Liver (tissue), 9 donors: Measurements from ENCODE around the gene TTYH3. TPM values are rescaled to one million over a fixed set of nuclear protein-coding genes. Genes with fewer than 3 reads are reported as not detected.
"Not testable (repeated sequence)": the region's sequence is repeated elsewhere in the genome, so short reads cannot be mapped to it uniquely, and the experiment has no call there.

ENCODE experiments used
- DNase-seq: peaks from one replicate; pipeline ENCODE4 v3.0.0-alpha.2; 2017; ENCODE audit warnings: low spot score
- H3K27ac ChIP-seq, 2 donors: one replicate each; pipeline ENCODE4 v1.7.0; 2013; ENCODE audit warnings: inconsistent platforms in 2 of 2, low read length in 2 of 2, control low read depth in 1 of 2, low read depth in 1 of 2, mild to moderate bottlenecking in 1 of 2
- H3K27me3 ChIP-seq, 4 donors: one replicate each; pipeline versions ENCODE4 v1.6.1 to v1.7.0; 2013; ENCODE audit warnings: low read length in 3 of 4, inconsistent platforms in 1 of 4, mild to moderate bottlenecking in 1 of 4, moderate library complexity in 1 of 4; ENCODE audit not compliant: control insufficient read depth in 4 of 4, insufficient read depth in 4 of 4
- H3K36me3 ChIP-seq, 4 donors: one replicate each; pipeline versions ENCODE4 v1.6.1 to v1.7.0; 2013; ENCODE audit warnings: low read length in 3 of 4, mild to moderate bottlenecking in 3 of 4, low read depth in 1 of 4, moderate library complexity in 1 of 4; ENCODE audit not compliant: control insufficient read depth in 4 of 4, insufficient read depth in 3 of 4
- H3K4me1 ChIP-seq, 4 donors: one replicate each; pipeline versions ENCODE4 v1.6.1 to v1.7.0; 2013; ENCODE audit warnings: low read length in 3 of 4, mild to moderate bottlenecking in 3 of 4, moderate library complexity in 1 of 4; ENCODE audit not compliant: control insufficient read depth in 4 of 4, insufficient read depth in 4 of 4
- H3K4me3 ChIP-seq, 3 donors: one replicate each; pipeline versions ENCODE4 v1.6.1 to v1.7.0; 2013; ENCODE audit warnings: low read length in 3 of 3, control low read depth in 1 of 3, low read depth in 1 of 3, mild to moderate bottlenecking in 1 of 3
- H3K9ac ChIP-seq, 2 donors: one replicate each; pipeline ENCODE4 v1.7.0; 2013; ENCODE audit warnings: low read length in 2 of 2, mild to moderate bottlenecking in 2 of 2, moderate library complexity in 2 of 2, control low read depth in 1 of 2, low read depth in 1 of 2
- H3K9me3 ChIP-seq, 4 donors: one replicate each; pipeline versions ENCODE4 v1.6.1 to v1.7.0; 2013; ENCODE audit warnings: low read length in 3 of 4; ENCODE audit not compliant: control insufficient read depth in 4 of 4
- EGR1 ChIP-seq, 2 donors: IDR thresholded peaks; 2 replicates each; pipeline ENCODE4 v1.6.1; 2016 to 2018; ENCODE audit warnings: antibody characterized with exemption in 2 of 2, low read depth in 2 of 2
- FOXA2 ChIP-seq: IDR thresholded peaks from 2 replicates; pipeline ENCODE4 v1.6.1; 2016; ENCODE audit warnings: antibody characterized with exemption
- HNF4A ChIP-seq, 2 donors: conservative IDR thresholded peaks; 2 replicates each; pipeline ENCODE4 v1.6.1; 2016; ENCODE audit warnings: antibody characterized with exemption in 2 of 2, mild to moderate bottlenecking in 2 of 2
- HNF4G ChIP-seq: IDR thresholded peaks from 2 replicates; pipeline ENCODE4 v1.6.1; 2016; ENCODE audit warnings: antibody characterized with exemption
- JUND ChIP-seq, 2 donors: IDR thresholded peaks; 2 replicates each; pipeline ENCODE4 v1.6.1; 2016; ENCODE audit warnings: antibody characterized with exemption in 2 of 2
- RAD21 ChIP-seq, 2 donors: IDR thresholded peaks; 2 replicates each; pipeline ENCODE4 v1.6.1; 2016; ENCODE audit warnings: antibody characterized with exemption in 2 of 2, mild to moderate bottlenecking in 2 of 2
- RXRA ChIP-seq, 2 donors: IDR thresholded peaks; 2 replicates each; pipeline ENCODE4 v1.6.1; 2017 to 2018; ENCODE audit warnings: antibody characterized with exemption in 2 of 2, mild to moderate bottlenecking in 1 of 2
- SP1 ChIP-seq: IDR thresholded peaks from 2 replicates; pipeline ENCODE4 v1.6.1; 2018; ENCODE audit warnings: antibody characterized with exemption, mild to moderate bottlenecking
- TAF1 ChIP-seq: conservative IDR thresholded peaks from 2 replicates; pipeline ENCODE4 v1.6.1; 2016; ENCODE audit warnings: antibody characterized with exemption, mild to moderate bottlenecking
- YY1 ChIP-seq: IDR thresholded peaks from 2 replicates; pipeline ENCODE4 v1.6.1; 2016; ENCODE audit warnings: antibody characterized with exemption, mild to moderate bottlenecking
- WGBS: extraction: QIAGEN DNeasy Blood & Tissue Kit; methylation state at CpG from one replicate; pipeline ENCODE4 v1.1.7; 2013; 5-methylcytosine and 5-hydroxymethylcytosine counted together
- polyA plus RNA-seq, 2 donors: library from polyadenylated mRNA; stranded (reverse) in 1 of 2; unstranded in 1 of 2; fragments of 200-250 nt in 1 of 2; fragments of >200 nt in 1 of 2; fragmentation: Nextera tagmentation in 1 of 2; extraction: Ambion mirVana in 1 of 2; gene quantifications; one replicate each; pipeline versions ENCODE4 v1.2.1 to v1.2.3, GENCODE V29; 2013 to 2015
- total RNA-seq, 2 donors: library from RNA; depleted of rRNA; stranded (reverse); fragments of >200 nt; gene quantifications; one replicate each; pipeline ENCODE4 v1.2.3, GENCODE V29; 2014
- TF ChIP-seq, protein P1 (sequence below): IDR thresholded peaks from 2 replicates; pipeline ENCODE4 v1.6.1; 2016; ENCODE audit warnings: antibody characterized with exemption, mild to moderate bottlenecking
- TF ChIP-seq, protein P2 (sequence below): fragments of 150-350 bp; IDR thresholded peaks from 2 replicates; pipeline ENCODE4 v1.5.1; 2017; ENCODE audit warnings: improper control_type of control experiment, low read depth, low read length; ENCODE audit not compliant: missing input control
- TF ChIP-seq, protein P3 (sequence below): IDR thresholded peaks from 2 replicates; pipeline ENCODE4 v1.6.1; 2016; ENCODE audit warnings: antibody characterized with exemption
- TF ChIP-seq, protein P4 (sequence below): IDR thresholded peaks from 2 replicates; pipeline ENCODE4 v1.6.1; 2016; ENCODE audit warnings: antibody characterized with exemption
- TF ChIP-seq, protein P5 (sequence below): IDR thresholded peaks from 2 replicates; pipeline ENCODE4 v1.6.1; 2016; ENCODE audit warnings: antibody characterized with exemption
- donor health status: healthy.
- donor health status: healthy.
- donor health status: healthy.
- donor health status: healthy.
- donor health status: healthy.

TTYH3 gene
- total and polyA plus RNA-seq, 4 donors, result 8.2 to 19.6 (median 17.4) TPM

DNA sequence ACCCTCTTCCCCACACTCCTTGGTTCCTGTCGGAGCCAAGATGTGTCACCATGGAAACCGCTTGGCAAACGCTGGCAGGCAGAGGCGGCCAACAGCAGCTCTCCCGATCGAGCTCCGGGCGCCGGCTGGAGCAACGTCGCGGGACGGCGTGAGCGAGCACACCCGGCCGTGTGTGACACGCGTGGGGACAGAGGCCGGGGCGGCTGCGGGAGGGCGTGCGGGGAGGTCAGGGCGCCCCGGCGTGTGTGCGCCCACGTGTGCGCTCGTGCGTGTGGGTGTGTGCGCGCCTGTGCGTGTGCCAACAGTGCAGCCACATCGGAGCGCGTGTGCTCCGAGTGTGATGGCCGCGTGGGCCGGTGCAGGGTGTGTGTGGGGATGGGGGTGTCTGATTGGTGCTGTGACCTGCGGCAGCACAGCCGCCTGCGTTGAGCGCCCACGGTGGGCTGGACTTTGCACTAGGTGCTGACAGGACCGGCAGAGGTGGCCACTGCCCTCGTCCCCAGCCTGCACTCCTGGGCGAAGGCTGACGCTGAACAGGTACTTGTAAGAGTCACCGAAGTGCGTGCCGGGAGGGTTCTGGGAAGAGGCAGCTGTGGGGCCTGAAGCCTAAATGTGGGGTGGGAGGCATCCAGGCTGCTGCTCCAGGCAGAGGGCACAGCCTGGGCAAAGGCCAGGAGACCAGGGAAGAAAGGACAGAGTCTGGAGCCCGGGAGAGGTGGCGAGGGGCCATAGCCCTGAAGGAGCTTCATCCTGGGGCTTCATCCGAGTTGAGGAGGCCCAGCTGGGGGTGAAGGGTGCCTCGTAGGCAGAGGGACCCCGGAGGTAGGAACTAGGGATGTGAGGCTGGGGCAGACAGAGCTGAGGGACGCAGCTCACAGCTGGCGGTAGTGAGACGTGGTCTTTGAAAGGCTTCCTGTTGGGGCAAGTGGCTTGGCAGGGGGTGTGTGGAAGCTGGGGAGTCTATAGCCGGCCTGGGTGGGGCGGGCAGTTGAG, 47.6 kb downstream of the TTYH3 start:
- not testable (repeated sequence) for H3K27ac ChIP-seq, H3K4me3 ChIP-seq, DNase-seq, H3K36me3 ChIP-seq, H3K9me3 ChIP-seq, H3K9ac ChIP-seq, H3K27me3 ChIP-seq, H3K4me1 ChIP-seq
- peak; percentile 2 to 58 for TF ChIP-seq HNF4A (conservative IDR thresholded peaks at IDR 0.05)
- peak in 1 of 2 donors; percentile 30 for TF ChIP-seq RXRA (IDR thresholded peaks at IDR 0.05)
- 66% methylated on average over 64 of the region's 64 CpGs for WGBS

DNA sequence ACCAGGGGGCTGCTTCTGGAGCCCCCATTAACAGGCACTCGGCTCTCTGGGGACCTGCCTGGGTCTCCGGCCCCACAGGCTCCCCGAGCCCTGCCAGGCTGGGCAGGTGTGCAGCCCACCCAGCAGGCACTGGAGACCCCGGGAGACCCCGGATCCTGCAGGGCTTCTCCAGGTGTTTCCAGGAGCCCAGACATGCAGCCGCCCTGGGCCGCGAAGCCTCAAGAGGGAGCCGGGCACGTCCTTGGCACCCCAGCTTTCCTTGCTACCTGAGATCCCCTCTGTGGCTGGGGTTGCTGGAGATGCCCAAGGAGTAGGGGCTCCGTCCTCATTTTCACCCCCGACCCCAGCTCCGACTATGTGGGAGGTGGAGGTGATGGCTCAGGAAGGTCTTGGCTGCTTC, 48.5 kb downstream of the TTYH3 start:
- Histone ChIP-seq H3K4me3 (no peak overlapping the region), H3K9me3 (no peaks in the 10 kb centered on the region), H3K27me3 (no peaks in the 10 kb centered on the region), H3K4me1 (peaks cover 0 to 3% (median 1%) of the 10 kb centered on the region in 4 donors), H3K36me3 (no peaks in the 10 kb centered on the region), H3K9ac (no peak overlapping the region), H3K27ac (no peak overlapping the region)
- TF ChIP-seq EGR1 (IDR thresholded peaks at IDR 0.05; ENCODE audit: low read depth in 2 of 2) (no peak), FOXA2 (no peak), YY1 (no peak), JUND (IDR thresholded peaks at IDR 0.05) (no peak), TAF1 (no peak), HNF4A (conservative IDR thresholded peaks at IDR 0.05) (no peak), RAD21 (IDR thresholded peaks at IDR 0.05) (no peak), HNF4G (no peak), SP1 (no peak)
- TF ChIP-seq, protein P1, sequence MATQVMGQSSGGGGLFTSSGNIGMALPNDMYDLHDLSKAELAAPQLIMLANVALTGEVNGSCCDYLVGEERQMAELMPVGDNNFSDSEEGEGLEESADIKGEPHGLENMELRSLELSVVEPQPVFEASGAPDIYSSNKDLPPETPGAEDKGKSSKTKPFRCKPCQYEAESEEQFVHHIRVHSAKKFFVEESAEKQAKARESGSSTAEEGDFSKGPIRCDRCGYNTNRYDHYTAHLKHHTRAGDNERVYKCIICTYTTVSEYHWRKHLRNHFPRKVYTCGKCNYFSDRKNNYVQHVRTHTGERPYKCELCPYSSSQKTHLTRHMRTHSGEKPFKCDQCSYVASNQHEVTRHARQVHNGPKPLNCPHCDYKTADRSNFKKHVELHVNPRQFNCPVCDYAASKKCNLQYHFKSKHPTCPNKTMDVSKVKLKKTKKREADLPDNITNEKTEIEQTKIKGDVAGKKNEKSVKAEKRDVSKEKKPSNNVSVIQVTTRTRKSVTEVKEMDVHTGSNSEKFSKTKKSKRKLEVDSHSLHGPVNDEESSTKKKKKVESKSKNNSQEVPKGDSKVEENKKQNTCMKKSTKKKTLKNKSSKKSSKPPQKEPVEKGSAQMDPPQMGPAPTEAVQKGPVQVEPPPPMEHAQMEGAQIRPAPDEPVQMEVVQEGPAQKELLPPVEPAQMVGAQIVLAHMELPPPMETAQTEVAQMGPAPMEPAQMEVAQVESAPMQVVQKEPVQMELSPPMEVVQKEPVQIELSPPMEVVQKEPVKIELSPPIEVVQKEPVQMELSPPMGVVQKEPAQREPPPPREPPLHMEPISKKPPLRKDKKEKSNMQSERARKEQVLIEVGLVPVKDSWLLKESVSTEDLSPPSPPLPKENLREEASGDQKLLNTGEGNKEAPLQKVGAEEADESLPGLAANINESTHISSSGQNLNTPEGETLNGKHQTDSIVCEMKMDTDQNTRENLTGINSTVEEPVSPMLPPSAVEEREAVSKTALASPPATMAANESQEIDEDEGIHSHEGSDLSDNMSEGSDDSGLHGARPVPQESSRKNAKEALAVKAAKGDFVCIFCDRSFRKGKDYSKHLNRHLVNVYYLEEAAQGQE, result no peak
- TF ChIP-seq, protein P2, sequence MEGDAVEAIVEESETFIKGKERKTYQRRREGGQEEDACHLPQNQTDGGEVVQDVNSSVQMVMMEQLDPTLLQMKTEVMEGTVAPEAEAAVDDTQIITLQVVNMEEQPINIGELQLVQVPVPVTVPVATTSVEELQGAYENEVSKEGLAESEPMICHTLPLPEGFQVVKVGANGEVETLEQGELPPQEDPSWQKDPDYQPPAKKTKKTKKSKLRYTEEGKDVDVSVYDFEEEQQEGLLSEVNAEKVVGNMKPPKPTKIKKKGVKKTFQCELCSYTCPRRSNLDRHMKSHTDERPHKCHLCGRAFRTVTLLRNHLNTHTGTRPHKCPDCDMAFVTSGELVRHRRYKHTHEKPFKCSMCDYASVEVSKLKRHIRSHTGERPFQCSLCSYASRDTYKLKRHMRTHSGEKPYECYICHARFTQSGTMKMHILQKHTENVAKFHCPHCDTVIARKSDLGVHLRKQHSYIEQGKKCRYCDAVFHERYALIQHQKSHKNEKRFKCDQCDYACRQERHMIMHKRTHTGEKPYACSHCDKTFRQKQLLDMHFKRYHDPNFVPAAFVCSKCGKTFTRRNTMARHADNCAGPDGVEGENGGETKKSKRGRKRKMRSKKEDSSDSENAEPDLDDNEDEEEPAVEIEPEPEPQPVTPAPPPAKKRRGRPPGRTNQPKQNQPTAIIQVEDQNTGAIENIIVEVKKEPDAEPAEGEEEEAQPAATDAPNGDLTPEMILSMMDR, result no peak
- TF ChIP-seq, protein P3, sequence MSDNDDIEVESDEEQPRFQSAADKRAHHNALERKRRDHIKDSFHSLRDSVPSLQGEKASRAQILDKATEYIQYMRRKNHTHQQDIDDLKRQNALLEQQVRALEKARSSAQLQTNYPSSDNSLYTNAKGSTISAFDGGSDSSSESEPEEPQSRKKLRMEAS, result no peak
- TF ChIP-seq, protein P4, sequence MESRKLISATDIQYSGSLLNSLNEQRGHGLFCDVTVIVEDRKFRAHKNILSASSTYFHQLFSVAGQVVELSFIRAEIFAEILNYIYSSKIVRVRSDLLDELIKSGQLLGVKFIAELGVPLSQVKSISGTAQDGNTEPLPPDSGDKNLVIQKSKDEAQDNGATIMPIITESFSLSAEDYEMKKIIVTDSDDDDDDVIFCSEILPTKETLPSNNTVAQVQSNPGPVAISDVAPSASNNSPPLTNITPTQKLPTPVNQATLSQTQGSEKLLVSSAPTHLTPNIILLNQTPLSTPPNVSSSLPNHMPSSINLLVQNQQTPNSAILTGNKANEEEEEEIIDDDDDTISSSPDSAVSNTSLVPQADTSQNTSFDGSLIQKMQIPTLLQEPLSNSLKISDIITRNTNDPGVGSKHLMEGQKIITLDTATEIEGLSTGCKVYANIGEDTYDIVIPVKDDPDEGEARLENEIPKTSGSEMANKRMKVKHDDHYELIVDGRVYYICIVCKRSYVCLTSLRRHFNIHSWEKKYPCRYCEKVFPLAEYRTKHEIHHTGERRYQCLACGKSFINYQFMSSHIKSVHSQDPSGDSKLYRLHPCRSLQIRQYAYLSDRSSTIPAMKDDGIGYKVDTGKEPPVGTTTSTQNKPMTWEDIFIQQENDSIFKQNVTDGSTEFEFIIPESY, result no peak
- TF ChIP-seq, protein P5, sequence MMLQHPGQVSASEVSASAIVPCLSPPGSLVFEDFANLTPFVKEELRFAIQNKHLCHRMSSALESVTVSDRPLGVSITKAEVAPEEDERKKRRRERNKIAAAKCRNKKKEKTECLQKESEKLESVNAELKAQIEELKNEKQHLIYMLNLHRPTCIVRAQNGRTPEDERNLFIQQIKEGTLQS, result no peak
- WGBS, result 88% methylated on average over 13 of the region's 13 CpGs
- DNase-seq, result no peak
